Immature natural killer cell (primary cell): ENCODE data around the gene GPR137B. TPM values are rescaled to one million over a fixed set of nuclear protein-coding genes. Genes with fewer than 3 reads are reported as not detected.

Experiments
- DNase-seq, 3 donors: peaks; one replicate each; pipeline ENCODE4 v3.0.0; 2022; ENCODE audit warnings: mixed read lengths in 1 of 3
- H3K27ac Mint-ChIP-seq, 6 donors: one replicate each; pipeline ENCODE4 v1.8.0; 2020; ENCODE audit warnings: mixed read lengths in 6 of 6, mild to moderate bottlenecking in 5 of 6, inconsistent platforms in 4 of 6, moderate library complexity in 3 of 6
- H3K27me3 Mint-ChIP-seq, 3 donors: one replicate each; pipeline ENCODE4 v1.8.0; 2020 to 2021; ENCODE audit warnings: low read depth in 3 of 3, mild to moderate bottlenecking in 3 of 3, mixed read lengths in 3 of 3, moderate library complexity in 3 of 3, inconsistent platforms in 1 of 3
- H3K36me3 Mint-ChIP-seq, 3 donors: one replicate each; pipeline ENCODE4 v1.8.0; 2020; ENCODE audit warnings: mixed read lengths in 3 of 3, inconsistent platforms in 2 of 3, mild to moderate bottlenecking in 2 of 3
- H3K4me1 Mint-ChIP-seq, 2 donors: one replicate each; pipeline ENCODE4 v1.8.0; 2020; ENCODE audit warnings: inconsistent platforms in 2 of 2, mild to moderate bottlenecking in 2 of 2, mixed read lengths in 2 of 2, moderate library complexity in 1 of 2
- H3K4me3 Mint-ChIP-seq, 5 donors: one replicate each; pipeline ENCODE4 v1.8.0; 2020; ENCODE audit warnings: mild to moderate bottlenecking in 5 of 5, mixed read lengths in 5 of 5, inconsistent platforms in 3 of 5, moderate library complexity in 3 of 5
- H3K9me3 Mint-ChIP-seq, 6 donors: one replicate each; pipeline ENCODE4 v1.8.0; 2020; ENCODE audit warnings: mild to moderate bottlenecking in 6 of 6, mixed read lengths in 6 of 6, inconsistent platforms in 4 of 6, moderate library complexity in 3 of 6
- polyA plus RNA-seq, 3 donors: library from polyadenylated mRNA; unstranded; fragments of 300-500 nt; fragmentation: Illumina TruSeq; gene quantifications; one replicate each; pipeline ENCODE4 v1.2.3, GENCODE V29; 2021

GPR137B gene
- polyA plus RNA-seq, 3 donors from 2014 or later: 3.6 to 10.8 (median 9.1) TPM

DNA sequence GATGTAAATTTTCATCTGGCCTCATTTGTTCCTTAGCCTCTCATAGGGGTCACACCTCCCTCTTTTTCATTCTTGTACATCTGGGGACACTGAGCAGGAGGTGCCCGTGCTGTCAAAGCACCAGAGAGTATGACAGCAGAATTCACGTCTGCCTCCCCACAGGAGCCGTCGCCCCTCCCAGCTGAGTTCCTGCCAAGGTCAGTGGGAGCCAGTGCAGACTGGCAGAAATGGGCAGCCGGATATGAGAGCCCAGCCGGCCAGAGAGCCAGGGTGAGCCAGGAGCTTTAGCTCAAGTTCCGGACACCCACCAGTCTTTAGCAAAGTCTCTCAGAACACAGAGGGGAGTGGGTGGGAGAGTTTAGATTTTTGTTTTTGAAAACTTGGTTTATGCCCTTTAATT, 21.9 kb downstream of the GPR137B start:
- peaks cover 2 to 7% (median 4%) of the 10 kb centered on the region in 3 donors for H3K27me3 Mint-ChIP-seq
- peak overlapping the region in 4 of 5 donors; percentile 7 to 57 (median 46) for H3K4me3 Mint-ChIP-seq
- peaks cover 9 to 26% (median 15%) of the 10 kb centered on the region in 6 donors for H3K9me3 Mint-ChIP-seq
- H3K4me1 Mint-ChIP-seq: peaks cover 55 to 64% of the 10 kb centered on the region in 2 donors
- peak overlapping the region; percentile 72 to 87 (median 82) for H3K27ac Mint-ChIP-seq
- DNase-seq: no peak
- peaks cover 12 to 13% (median 13%) of the 10 kb centered on the region in 3 donors for H3K36me3 Mint-ChIP-seq

DNA sequence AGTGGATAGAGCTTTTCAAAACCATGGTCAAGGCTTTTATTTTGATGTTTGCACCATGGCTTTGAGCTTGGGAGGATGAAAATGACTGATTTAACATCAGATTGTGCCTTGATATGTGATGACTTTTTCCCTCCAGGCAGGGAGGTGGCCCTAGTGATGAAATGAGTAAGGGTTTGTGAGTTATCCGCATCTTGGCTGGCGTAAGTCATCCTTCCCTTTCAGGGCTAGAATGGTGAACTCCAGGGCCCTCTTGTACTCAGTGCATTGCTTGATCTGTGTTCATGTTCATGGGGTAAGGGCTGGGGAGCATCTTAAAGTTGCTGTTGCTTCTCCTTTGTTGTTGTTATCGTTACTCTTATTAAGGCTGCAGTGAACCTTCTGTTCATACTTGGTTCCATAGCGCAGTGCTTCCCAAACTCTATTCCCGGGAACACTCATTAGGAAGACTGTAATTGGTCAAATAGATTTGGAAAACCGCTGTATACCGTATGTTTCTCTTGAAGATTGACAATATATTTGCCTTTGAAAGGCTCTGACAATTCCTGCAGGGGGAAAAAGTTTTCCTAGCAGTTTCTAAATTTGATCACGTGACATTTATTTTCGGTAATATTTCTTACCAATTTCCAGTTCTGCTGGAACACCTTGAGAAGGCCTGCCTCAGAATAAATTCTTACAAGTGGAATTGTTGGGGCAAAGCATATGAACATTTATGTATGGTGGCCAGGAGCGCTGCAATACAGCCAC, 23.1 kb downstream of the GPR137B start:
- Mint-ChIP-seq H3K4me1 (peaks cover 50 to 60% of the 10 kb centered on the region in 2 donors), H3K36me3 (peaks cover 12 to 14% (median 13%) of the 10 kb centered on the region in 3 donors), H3K4me3 (peak overlapping the region in 3 of 5 donors; percentile 6 to 58 (median 30)), H3K27ac (peak overlapping the region in 4 of 6 donors; percentile 0 to 74 (median 42)), H3K9me3 (peaks cover 9 to 26% (median 15%) of the 10 kb centered on the region in 6 donors), H3K27me3 (peaks cover 2 to 5% (median 3%) of the 10 kb centered on the region in 3 donors)
- DNase-seq: no peak

GRCh38 chr1:236166041-236166440, 23.7 kb downstream of the GPR137B start:
- Mint-ChIP-seq H3K9me3 (peaks cover 9 to 23% (median 15%) of the 10 kb centered on the region in 6 donors), H3K27ac (peak overlapping the region in 2 of 6 donors; percentile 41 to 44), H3K36me3 (peaks cover 12 to 15% (median 14%) of the 10 kb centered on the region in 3 donors), H3K4me3 (no peak overlapping the region), H3K27me3 (peaks cover 2 to 4% (median 4%) of the 10 kb centered on the region in 3 donors), H3K4me1 (peaks cover 44 to 53% of the 10 kb centered on the region in 2 donors)
- DNase-seq: no peak

DNA sequence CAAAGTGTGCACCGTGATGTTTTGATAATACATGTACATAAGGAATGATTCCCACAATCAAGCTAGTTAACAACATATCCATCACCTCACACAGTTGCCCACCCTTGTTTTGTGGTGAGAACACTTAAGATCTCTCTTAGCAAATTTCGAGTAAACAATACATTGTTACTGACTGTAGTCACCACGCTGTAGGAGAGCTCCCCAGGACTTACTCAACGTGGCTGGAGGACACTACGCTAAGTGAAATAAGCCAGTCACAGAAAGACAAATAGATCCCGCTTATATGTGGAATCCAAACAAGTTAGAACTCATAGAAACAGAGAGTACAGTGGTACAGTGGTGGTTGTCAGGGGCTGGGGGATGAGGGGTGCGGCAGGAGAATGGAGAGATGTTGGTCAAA, 24.8 kb downstream of the GPR137B start:
- Mint-ChIP-seq H3K9me3 (peaks cover 6 to 12% (median 9%) of the 10 kb centered on the region in 6 donors), H3K4me3 (no peak overlapping the region), H3K27ac (no peak overlapping the region), H3K36me3 (peaks cover 4 to 12% (median 11%) of the 10 kb centered on the region in 3 donors), H3K27me3 (peaks cover 0 to 4% (median 2%) of the 10 kb centered on the region in 3 donors), H3K4me1 (peaks cover 34 to 42% of the 10 kb centered on the region in 2 donors)
- no peak for DNase-seq

- Mint-ChIP-seq H3K36me3 (peaks cover 4 to 12% (median 11%) of the 10 kb centered on the region in 3 donors), H3K27ac (no peak overlapping the region), H3K27me3 (peaks cover 0 to 4% (median 2%) of the 10 kb centered on the region in 3 donors), H3K4me1 (peaks cover 32 to 41% of the 10 kb centered on the region in 2 donors), H3K9me3 (peaks cover 4 to 10% (median 9%) of the 10 kb centered on the region in 6 donors), H3K4me3 (no peak overlapping the region)
- no peak for DNase-seq
These were observed 25.2 kb downstream of the GPR137B start for GRCh38 chr1:236167578-236167977.

- peak in 1 of 3 donors; percentile 50 for DNase-seq
These were observed 26.5 kb downstream of the GPR137B start for GRCh38 chr1:236168716-236169429.

GRCh38 chr1:236172041-236172579, 29.8 kb downstream of the GPR137B start:
- H3K4me1 Mint-ChIP-seq: peaks cover 0 to 2% of the 10 kb centered on the region in 2 donors
- H3K27ac Mint-ChIP-seq: no peak overlapping the region
- peaks cover 8 to 16% (median 12%) of the 10 kb centered on the region in 3 donors for H3K36me3 Mint-ChIP-seq
- no peak for DNase-seq
- no peaks in the 10 kb centered on the region for H3K9me3 Mint-ChIP-seq
- H3K4me3 Mint-ChIP-seq: no peak overlapping the region
- peaks cover 0 to 5% (median 4%) of the 10 kb centered on the region in 3 donors for H3K27me3 Mint-ChIP-seq

More at GRCh38 chr1:236168716-236169429, 26.5 kb downstream of the GPR137B start:
- H3K27me3 Mint-ChIP-seq: peaks cover 0 to 4% (median 2%) of the 10 kb centered on the region in 3 donors
- no peak overlapping the region for H3K27ac Mint-ChIP-seq
- H3K9me3 Mint-ChIP-seq: peaks cover 0 to 4% (median 2%) of the 10 kb centered on the region in 6 donors
- peak overlapping the region in 1 of 5 donors; percentile 65 for H3K4me3 Mint-ChIP-seq
- H3K4me1 Mint-ChIP-seq: peaks cover 20 to 29% of the 10 kb centered on the region in 2 donors
- peaks cover 5 to 6% (median 5%) of the 10 kb centered on the region in 3 donors for H3K36me3 Mint-ChIP-seq

DNA sequence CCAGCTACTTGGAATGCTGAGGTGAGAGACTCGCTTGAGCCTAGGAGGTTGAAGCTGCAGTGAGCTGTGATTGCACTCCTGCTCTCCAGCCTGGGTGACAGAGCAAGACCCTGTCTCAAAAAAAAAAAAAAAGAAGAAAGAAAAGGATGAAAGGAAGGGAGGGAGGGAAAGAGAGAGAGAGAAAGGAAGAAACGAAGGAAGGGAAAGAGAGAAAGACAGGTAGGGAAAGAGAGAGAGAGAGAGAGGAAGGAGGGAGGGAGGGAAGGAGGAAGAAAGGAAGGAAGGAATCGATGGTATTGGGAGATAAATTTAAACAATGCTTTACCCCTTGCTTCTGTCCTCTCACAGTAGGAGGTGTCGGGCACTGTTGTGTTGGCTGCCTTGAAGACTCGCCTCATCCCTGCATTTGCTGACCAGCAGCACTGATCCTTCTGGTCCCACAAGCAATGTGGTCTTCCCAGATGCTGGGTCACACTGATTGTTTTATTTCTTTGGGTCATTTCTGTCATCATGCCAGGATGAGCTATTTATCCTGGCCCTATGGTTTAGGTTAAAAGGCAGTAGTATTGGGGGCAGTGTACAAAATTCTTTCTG, 30.9 kb downstream of the GPR137B start:
- no peak overlapping the region for H3K27ac Mint-ChIP-seq
- DNase-seq: no peak
- H3K4me3 Mint-ChIP-seq: no peak overlapping the region
- peaks cover 0 to 5% (median 2%) of the 10 kb centered on the region in 3 donors for H3K27me3 Mint-ChIP-seq
- H3K4me1 Mint-ChIP-seq: no peaks in the 10 kb centered on the region
- peaks cover 8 to 16% (median 12%) of the 10 kb centered on the region in 3 donors for H3K36me3 Mint-ChIP-seq
- H3K9me3 Mint-ChIP-seq: no peaks in the 10 kb centered on the region

DNA sequence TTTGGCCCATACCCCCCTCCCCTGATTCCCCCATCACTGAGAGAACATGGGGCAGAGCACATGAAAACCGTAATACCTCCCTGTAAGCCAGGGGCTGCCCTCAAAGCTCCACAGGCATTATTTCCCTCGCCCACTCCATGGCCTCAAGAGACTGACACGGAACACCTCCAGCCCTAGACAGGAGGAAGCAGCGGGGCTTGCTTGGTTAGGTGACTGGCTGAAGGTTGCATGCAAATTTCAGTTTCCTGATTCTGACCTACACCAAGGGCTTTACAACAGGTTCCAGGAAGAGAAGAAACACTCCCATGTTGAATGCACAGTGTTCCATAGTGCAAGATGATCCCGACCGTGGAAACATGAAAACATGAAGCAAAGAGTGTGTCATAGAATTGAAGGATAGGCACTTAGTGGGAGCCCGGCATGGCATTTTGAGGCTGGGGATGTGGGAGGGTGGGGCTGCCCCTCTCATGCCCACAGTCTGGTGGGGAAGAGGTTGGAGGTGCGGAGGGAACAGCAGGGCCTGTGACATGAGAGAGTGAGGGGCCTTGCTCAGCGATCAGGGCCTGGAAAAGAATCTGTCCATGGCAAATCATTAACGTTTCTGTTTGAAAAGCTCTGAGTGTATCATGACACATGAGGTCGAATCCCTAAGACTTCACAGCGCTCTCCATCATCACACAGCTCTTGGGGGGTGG, 33.5 kb downstream of the GPR137B start:
- Mint-ChIP-seq H3K9me3 (no peaks in the 10 kb centered on the region), H3K27ac (no peak overlapping the region), H3K4me1 (no peaks in the 10 kb centered on the region), H3K27me3 (peaks cover 0 to 3% (median 0%) of the 10 kb centered on the region in 3 donors), H3K36me3 (peaks cover 5 to 23% (median 17%) of the 10 kb centered on the region in 3 donors), H3K4me3 (no peak overlapping the region)
- DNase-seq: no peak

DNA sequence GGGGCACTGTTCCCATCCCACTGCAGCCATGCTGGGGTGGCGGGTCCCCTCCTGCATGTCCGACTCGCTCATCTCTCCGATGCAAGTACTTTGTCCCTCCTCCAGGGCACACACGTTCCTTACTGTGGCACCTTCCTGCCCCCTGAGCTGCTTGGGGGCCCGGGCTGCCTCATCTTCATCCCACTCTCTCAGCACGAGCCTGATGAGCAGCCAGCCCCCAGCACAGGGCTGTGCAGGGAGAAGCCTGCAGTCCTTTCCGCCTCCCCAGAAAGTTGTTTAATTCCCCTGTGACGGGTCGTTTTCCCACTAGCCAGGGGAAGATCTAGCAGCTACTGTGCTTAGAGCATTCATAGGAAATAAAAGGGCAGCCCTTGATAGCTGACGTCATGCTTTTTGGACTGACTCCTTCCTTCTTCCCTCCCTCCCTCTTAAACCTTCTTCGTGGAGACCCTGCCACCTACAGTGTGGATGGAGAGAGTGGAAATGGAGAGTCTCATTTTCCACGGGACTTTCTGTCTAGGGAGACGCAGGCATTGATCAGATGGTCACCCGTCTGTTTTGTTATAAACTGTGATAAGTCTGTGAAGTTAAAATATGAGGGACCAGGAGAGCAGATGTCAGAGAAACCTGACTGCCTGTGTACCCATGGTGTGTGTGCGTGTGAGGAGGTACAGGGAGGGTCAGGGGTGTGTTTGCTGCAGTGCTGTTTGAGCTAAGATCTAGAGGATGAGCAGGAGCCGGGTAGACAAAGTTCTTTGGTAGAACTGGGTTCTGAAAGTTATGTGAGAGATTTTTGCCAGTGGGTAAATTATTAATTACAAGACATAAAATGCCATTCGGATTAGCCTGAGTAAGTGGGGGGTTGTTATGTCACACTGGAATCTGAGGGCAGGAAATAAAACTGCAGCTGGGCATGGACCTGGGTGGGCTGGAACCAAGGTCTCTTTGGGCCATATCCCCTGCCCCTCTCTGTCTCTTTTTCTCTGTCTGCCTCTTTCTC, 34.3 kb downstream of the GPR137B start:
- no peak overlapping the region for H3K4me3 Mint-ChIP-seq
- H3K36me3 Mint-ChIP-seq: peaks cover 9 to 29% (median 18%) of the 10 kb centered on the region in 3 donors
- H3K27me3 Mint-ChIP-seq: peaks cover 0 to 3% (median 0%) of the 10 kb centered on the region in 3 donors
- H3K9me3 Mint-ChIP-seq: no peaks in the 10 kb centered on the region
- H3K27ac Mint-ChIP-seq: peak overlapping the region in 1 of 6 donors; percentile 5
- peaks cover 2 to 5% of the 10 kb centered on the region in 2 donors for H3K4me1 Mint-ChIP-seq
- no peak for DNase-seq

GRCh38 chr1:236179634-236180033, 37.3 kb downstream of the GPR137B start:
- peaks cover 4 to 27% (median 22%) of the 10 kb centered on the region in 3 donors for H3K36me3 Mint-ChIP-seq

DNA sequence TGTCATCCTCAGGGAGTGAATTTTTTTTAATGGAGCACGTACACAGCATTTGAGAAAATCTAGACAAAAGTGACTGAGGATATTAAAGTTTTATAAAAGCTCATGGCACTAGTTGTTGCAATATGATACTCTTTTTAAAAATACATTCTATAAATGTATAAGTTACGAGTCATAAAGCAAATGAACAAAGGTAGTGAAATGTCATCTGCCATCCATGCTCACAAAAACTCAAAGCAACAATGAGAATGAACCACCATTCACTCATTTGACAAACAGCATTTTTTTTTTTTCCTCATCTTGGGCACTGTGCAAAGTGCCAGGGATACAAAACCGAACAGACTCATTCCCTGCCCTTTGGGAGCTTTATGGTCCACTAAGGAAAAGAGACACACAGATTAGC, 38.7 kb downstream of the GPR137B start:
- Mint-ChIP-seq H3K27ac (no peak overlapping the region), H3K36me3 (peaks cover 4 to 35% (median 23%) of the 10 kb centered on the region in 3 donors), H3K27me3 (no peaks in the 10 kb centered on the region), H3K4me3 (no peak overlapping the region), H3K9me3 (no peaks in the 10 kb centered on the region), H3K4me1 (peaks cover 5 to 12% of the 10 kb centered on the region in 2 donors)
- no peak for DNase-seq

More at GRCh38 chr1:236179634-236180033, 37.3 kb downstream of the GPR137B start:
- H3K27me3 Mint-ChIP-seq: peaks cover 0 to 1% (median 0%) of the 10 kb centered on the region in 3 donors
- H3K4me3 Mint-ChIP-seq: no peak overlapping the region
- H3K4me1 Mint-ChIP-seq: peaks cover 2 to 5% of the 10 kb centered on the region in 2 donors
- no peak overlapping the region for H3K27ac Mint-ChIP-seq
- no peak for DNase-seq
- H3K9me3 Mint-ChIP-seq: no peaks in the 10 kb centered on the region
